SK-N-MC (cell line): ENCODE measurements around the gene ZBED1.
"Not testable (repeated sequence)": the region's sequence is repeated elsewhere in the genome, so short reads cannot be mapped to it uniquely, and the experiment has no call there.

Experiments
- DNase-seq: peaks from one replicate; pipeline ENCODE4 v3.0.0-alpha.2; 2011; ENCODE audit warnings: low read depth, low spot score
- H3K27ac ChIP-seq: fragments of 200-600 bp; sonication (generic); 2 replicates; pipeline ENCODE4 v1.5.1; 2016; ENCODE audit warnings: mixed run types
- H3K36me3 ChIP-seq: fragments of 200-600 bp; sonication (generic); 2 replicates; pipeline ENCODE4 v1.6.1; 2017; ENCODE audit warnings: antibody characterized with exemption, low read length, mixed read lengths; ENCODE audit not compliant: insufficient read depth
- H3K4me3 ChIP-seq: fragments of 200-600 bp; sonication (generic); 2 replicates; pipeline ENCODE4 v1.5.1; 2016
- H3K9ac ChIP-seq: fragments of 200-600 bp; sonication (generic); 2 replicates; pipeline ENCODE4 v1.8.0; 2017; ENCODE audit warnings: mixed run types, mixed read lengths; ENCODE audit not compliant: insufficient read length
- H3K9me3 ChIP-seq: fragments of 200-600 bp; sonication (generic); 2 replicates; pipeline ENCODE4 v1.6.1; 2017; ENCODE audit warnings: low read depth, mild to moderate bottlenecking, antibody characterized with exemption, low read length, moderate library complexity, mixed read lengths
- EZH2 ChIP-seq: fragments of 200-600 bp; sonication (generic); IDR thresholded peaks from one replicate; pipeline ENCODE4 v1.6.1; 2017; ENCODE audit warnings: antibody characterized with exemption
- FOXP2 ChIP-seq: optimal IDR thresholded peaks from 2 replicates; pipeline ENCODE3; 2011; ENCODE audit warnings: mild to moderate bottlenecking, moderate library complexity; ENCODE audit not compliant: insufficient read depth; ENCODE audit errors: extremely low read length, control extremely low read depth
- POLR2AphosphoS5 ChIP-seq: IDR thresholded peaks from 2 replicates; pipeline ENCODE4 v1.6.1; 2012; ENCODE audit warnings: mild to moderate bottlenecking, low read depth, low read length, borderline replicate concordance

ZBED1 gene

GRCh38 chrX:2485789-2486345, 14.9 kb downstream of the ZBED1 start:
- DNase-seq = no peak
- peaks cover 24% of the 10 kb centered on the region for H3K36me3 ChIP-seq
- TF ChIP-seq POLR2AphosphoS5 (no peak), FOXP2 (no peak), EZH2 (no peak)
- no peak overlapping the region for H3K27ac ChIP-seq
- H3K9ac ChIP-seq = no peak overlapping the region
- no peak overlapping the region for H3K4me3 ChIP-seq
- H3K9me3 ChIP-seq = no peaks in the 10 kb centered on the region

- TF ChIP-seq EZH2 = no peak
- TF ChIP-seq POLR2AphosphoS5 = no peak
- TF ChIP-seq FOXP2 = no peak
- H3K27ac ChIP-seq = no peak overlapping the region
- H3K4me3 ChIP-seq = no peak overlapping the region
- DNase-seq = no peak
- no peaks in the 10 kb centered on the region for H3K9me3 ChIP-seq
- H3K36me3 ChIP-seq = peaks cover 24% of the 10 kb centered on the region
- no peak overlapping the region for H3K9ac ChIP-seq
Observed at GRCh38 chrX:2484721-2485648, 15.8 kb downstream of the ZBED1 start.

- H3K4me3 ChIP-seq = no peak overlapping the region
- TF ChIP-seq POLR2AphosphoS5 = no peak
- TF ChIP-seq EZH2 = no peak
- TF ChIP-seq FOXP2 = no peak
- H3K9ac ChIP-seq = no peak overlapping the region
- no peak for DNase-seq
- peaks cover 16% of the 10 kb centered on the region for H3K36me3 ChIP-seq
- no peak overlapping the region for H3K27ac ChIP-seq
- H3K9me3 ChIP-seq = no peaks in the 10 kb centered on the region
Observed at GRCh38 chrX:2484256-2484655, 16.5 kb downstream of the ZBED1 start.

- H3K4me3 ChIP-seq = no peak overlapping the region
- no peak overlapping the region for H3K27ac ChIP-seq
- TF ChIP-seq FOXP2 (no peak), EZH2 (no peak), POLR2AphosphoS5 (no peak)
- no peak for DNase-seq
- H3K36me3 ChIP-seq = peaks cover 9% of the 10 kb centered on the region
- H3K9me3 ChIP-seq = no peaks in the 10 kb centered on the region
- no peak overlapping the region for H3K9ac ChIP-seq
Observed at GRCh38 chrX:2483398-2484060, 17.2 kb downstream of the ZBED1 start.

GRCh38 chrX:2481597-2481996, 19.2 kb downstream of the ZBED1 start:
- not testable (repeated sequence) for H3K36me3 ChIP-seq, H3K4me3 ChIP-seq, H3K27ac ChIP-seq, H3K9me3 ChIP-seq, DNase-seq, H3K9ac ChIP-seq

GRCh38 chrX:2479982-2480381, 20.8 kb downstream of the ZBED1 start:
- not testable (repeated sequence) for DNase-seq, H3K27ac ChIP-seq, H3K36me3 ChIP-seq, H3K4me3 ChIP-seq, H3K9me3 ChIP-seq, H3K9ac ChIP-seq

- H3K27ac ChIP-seq = no peak overlapping the region
Observed at GRCh38 chrX:2479420-2479780, 21.4 kb downstream of the ZBED1 start.

GRCh38 chrX:2478546-2479419, 22.0 kb downstream of the ZBED1 start:
- Histone ChIP-seq H3K9ac (no peak overlapping the region), H3K9me3 (no peaks in the 10 kb centered on the region), H3K36me3 (no peaks in the 10 kb centered on the region), H3K4me3 (no peak overlapping the region), H3K27ac (no peak overlapping the region)
- TF ChIP-seq FOXP2 (no peak), POLR2AphosphoS5 (no peak), EZH2 (no peak)
- no peak for DNase-seq

More at GRCh38 chrX:2479420-2479780, 21.4 kb downstream of the ZBED1 start:
- H3K4me3 ChIP-seq = no peak overlapping the region
- DNase-seq = no peak
- H3K36me3 ChIP-seq = no peaks in the 10 kb centered on the region
- H3K9me3 ChIP-seq = no peaks in the 10 kb centered on the region
- no peak for TF ChIP-seq EZH2
- TF ChIP-seq POLR2AphosphoS5 = no peak
- no peak for TF ChIP-seq FOXP2
- H3K9ac ChIP-seq = no peak overlapping the region

- not testable (repeated sequence) for H3K36me3 ChIP-seq, H3K4me3 ChIP-seq, H3K9ac ChIP-seq, H3K9me3 ChIP-seq, DNase-seq, H3K27ac ChIP-seq
Observed at GRCh38 chrX:2477313-2477712, 23.5 kb downstream of the ZBED1 start.
